DND-41 (cell line): Measurements from ENCODE around the gene SQSTM1.

ENCODE experiments used
- EZH2 ChIP-seq: IDR thresholded peaks from 3 replicates; pipeline ENCODE4 v1.6.1; 2012; ENCODE audit warnings: borderline replicate concordance, low read depth, mild to moderate bottlenecking, moderate library complexity, low read length, inconsistent platforms; ENCODE audit not compliant: severe bottlenecking
- TF ChIP-seq, protein P1 (sequence below): IDR thresholded peaks from 2 replicates; pipeline ENCODE4 v1.5.1; 2012; ENCODE audit warnings: borderline replicate concordance, low read length, moderate library complexity, mild to moderate bottlenecking; ENCODE audit not compliant: poor library complexity, severe bottlenecking; ENCODE audit errors: extremely low read depth

DNA sequence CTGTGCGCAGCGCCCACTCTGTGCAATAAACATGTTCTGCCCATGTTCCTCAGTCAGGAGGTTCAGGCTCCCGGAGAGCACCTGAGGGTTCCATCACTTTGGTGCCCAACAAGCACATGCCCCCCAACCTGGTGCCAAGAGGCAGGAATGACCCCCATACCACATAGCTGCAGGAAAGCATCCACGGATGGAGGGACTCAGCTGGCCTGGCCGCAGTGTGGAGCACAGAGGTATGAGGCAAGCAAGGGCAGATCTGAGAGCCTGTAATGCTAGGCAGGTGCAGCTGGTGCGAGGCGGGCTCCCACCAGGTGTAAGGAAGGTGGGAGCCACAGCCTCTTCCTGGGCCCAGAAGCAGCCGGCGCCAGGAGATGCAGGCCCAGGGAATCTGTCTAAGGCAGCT is 42.2 kb downstream of the SQSTM1 start:
- TF ChIP-seq, protein P1, sequence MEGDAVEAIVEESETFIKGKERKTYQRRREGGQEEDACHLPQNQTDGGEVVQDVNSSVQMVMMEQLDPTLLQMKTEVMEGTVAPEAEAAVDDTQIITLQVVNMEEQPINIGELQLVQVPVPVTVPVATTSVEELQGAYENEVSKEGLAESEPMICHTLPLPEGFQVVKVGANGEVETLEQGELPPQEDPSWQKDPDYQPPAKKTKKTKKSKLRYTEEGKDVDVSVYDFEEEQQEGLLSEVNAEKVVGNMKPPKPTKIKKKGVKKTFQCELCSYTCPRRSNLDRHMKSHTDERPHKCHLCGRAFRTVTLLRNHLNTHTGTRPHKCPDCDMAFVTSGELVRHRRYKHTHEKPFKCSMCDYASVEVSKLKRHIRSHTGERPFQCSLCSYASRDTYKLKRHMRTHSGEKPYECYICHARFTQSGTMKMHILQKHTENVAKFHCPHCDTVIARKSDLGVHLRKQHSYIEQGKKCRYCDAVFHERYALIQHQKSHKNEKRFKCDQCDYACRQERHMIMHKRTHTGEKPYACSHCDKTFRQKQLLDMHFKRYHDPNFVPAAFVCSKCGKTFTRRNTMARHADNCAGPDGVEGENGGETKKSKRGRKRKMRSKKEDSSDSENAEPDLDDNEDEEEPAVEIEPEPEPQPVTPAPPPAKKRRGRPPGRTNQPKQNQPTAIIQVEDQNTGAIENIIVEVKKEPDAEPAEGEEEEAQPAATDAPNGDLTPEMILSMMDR: no peak
- TF ChIP-seq EZH2: no peak
